ENCODE results near the gene BUD31. TPM values are rescaled to one million over a fixed set of nuclear protein-coding genes. Genes with fewer than 3 reads are reported as not detected.

Gene BUD31
- total and polyA plus RNA-seq, 2 of the 8 experiments (the other 6 are each of a cell fraction or from before 2014, with no cell fraction given) = 46.7 to 114 TPM

DNA sequence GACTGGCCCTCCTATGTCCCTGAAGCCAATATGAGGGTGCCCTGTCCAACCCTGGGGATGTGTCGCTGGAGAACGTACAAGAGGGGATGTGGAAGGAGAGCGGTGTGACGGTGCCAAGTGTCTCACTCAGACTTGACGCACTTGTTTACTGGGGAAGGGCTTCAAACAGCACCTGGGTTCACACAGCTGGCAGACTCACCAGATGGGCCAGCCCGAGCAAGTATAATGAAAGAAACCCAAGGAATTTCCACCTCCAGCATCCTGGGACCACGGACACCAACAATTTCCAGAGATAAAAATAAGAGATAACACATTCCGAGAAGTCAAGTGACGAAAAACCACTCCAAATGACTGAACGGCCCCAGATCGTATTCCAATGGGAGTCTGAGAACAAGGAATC lies 51.9 kb downstream of the BUD31 start:
- Histone ChIP-seq H2AFZ (ENCODE audit: low read length) (no peak overlapping the region), H3K4me1 (replicated peaks in 1 of 4; ENCODE audit: control insufficient read depth in 3 of 4, insufficient read depth in 4 of 4, low read length in 3 of 4) (peaks cover 0 to 2% (median 0%) of the 10 kb centered on the region in 4 experiments; a peak in 1 of 7 replicates), H2BK20ac (ENCODE audit: low read length) (no peak overlapping the region), H3K79me1 (ENCODE audit: low read depth, low read length) (peaks cover 20% of the 10 kb centered on the region), H3K23ac (ENCODE audit: insufficient read length) (no peak overlapping the region), H3K9ac (replicated peaks in 1 of 4; ENCODE audit: extremely low read depth in 1 of 4, low read depth in 3 of 4, low read length in 3 of 4) (no peak overlapping the region), H3K27ac (ENCODE audit: low read depth, low read length) (no peak overlapping the region), H2BK120ac (replicated peaks; ENCODE audit: low read depth, low read length) (no peak overlapping the region), H4K20me1 (replicated peaks in 1 of 2; ENCODE audit: control insufficient read depth in 1 of 2, insufficient read depth in 2 of 2, low read length in 2 of 2) (peaks cover 12 to 26% of the 10 kb centered on the region in 2 experiments), H3K4me3 (ENCODE audit: extremely low read depth in 1 of 4, insufficient read depth in 2 of 4, low read depth in 3 of 4, low read length in 4 of 4) (no peak overlapping the region), H3K56ac (replicated peaks; ENCODE audit: insufficient read length, low read depth, low read length) (no peak overlapping the region), H2AK5ac (ENCODE audit: low read depth, low read length) (no peak overlapping the region), H3K18ac (ENCODE audit: extremely low read depth, low read length) (no peak overlapping the region), H3K4me2 (ENCODE audit: insufficient read depth in 1 of 2, low read depth in 2 of 2, low read length in 2 of 2) (no peak overlapping the region), H3K79me2 (ENCODE audit: control insufficient read depth in 1 of 2, insufficient read depth in 2 of 2, low read length in 2 of 2) (peaks cover 22 to 67% of the 10 kb centered on the region in 2 experiments), H4K8ac (ENCODE audit: extremely low read depth, insufficient read depth, low read length) (no peak overlapping the region), H3K9me3 (ENCODE audit: insufficient read depth in 2 of 2, low read depth in 1 of 2, low read length in 1 of 2) (no peaks in the 10 kb centered on the region), H2BK15ac (ENCODE audit: low read length) (no peak overlapping the region), H4K91ac (replicated peaks; ENCODE audit: insufficient read length, low read length) (no peak overlapping the region), H4K5ac (ENCODE audit: insufficient read length, low read depth, low read length) (no peak overlapping the region), H2BK5ac (ENCODE audit: low read depth, low read length) (no peak overlapping the region; the same call in 1 of the 2 replicates), H3K27me3 (replicated peaks in 1 of 4; ENCODE audit: control insufficient read depth in 3 of 4, extremely low read depth in 1 of 4, insufficient read depth in 3 of 4, low read length in 3 of 4) (no peaks in the 10 kb centered on the region), H3K4ac (replicated peaks; ENCODE audit: insufficient read length, low read depth, low read length) (no peak overlapping the region), H2BK12ac (ENCODE audit: low read depth, low read length) (0 out of 2 replicates have a peak overlapping the region, but pooled peaks have one; percentile 11), H3K14ac (ENCODE audit: insufficient read length) (no peak overlapping the region), H3K36me3 (ENCODE audit: control insufficient read depth in 2 of 4, insufficient read depth in 4 of 4, low read length in 3 of 4) (peaks cover 16 to 58% (median 40%) of the 10 kb centered on the region in 4 experiments; a peak in 7 of 8 replicates), H3K23me2 (ENCODE audit: low read depth, low read length) (0 out of 2 replicates have a peak, but pooled peaks cover 6% of the 10 kb centered on the region)
- DNase-seq (ENCODE audit: low read depth in 1 of 2, low spot score in 2 of 2) (no peak), FAIRE-seq (no peak)
- TF ChIP-seq MAFK (IDR thresholded peaks at IDR 0.05; ENCODE audit: low read depth, low read length) (no peak), CBX5 (IDR thresholded peaks at IDR 0.05; ENCODE audit: low read depth, low read length) (no peak), POLR2AphosphoS5 (IDR thresholded peaks at IDR 0.05; ENCODE audit: low read depth, low read length) (peak; percentile 43; the same call in 1 of the 2 replicates), POLR2A (IDR thresholded peaks at IDR 0.05; ENCODE audit: control extremely low read depth in 1 of 2, low read depth in 2 of 2, low read length in 2 of 2) (0 out of 3 replicates have a peak, but pooled peaks of 1 of the 2 experiments have one; percentile 23)
- 93% methylated on average over 11 of the region's 11 CpGs; no CpG with 5 or more reads in 1 of the 2 experiments for WGBS, 2 experiments (ENCODE audit: extremely low coverage in 1 of 2, insufficient coverage in 1 of 2, insufficient read length in 1 of 2, insufficient replicate concordance in 2 of 2, low coverage in 1 of 2, low lambda C conversion rate in 2 of 2, missing lambda C conversion rate in 1 of 2)
- ChIA-PET POLR2A (ENCODE audit: partially characterized antibody) (interaction anchor here (0.9 to 10.7 kb wide), 11 partner anchors 10 to 98 kb away, joined by 3 to 100 read pairs (median 4); partner anchors contain the start of genes BUD31 and ZNF655), CTCF (ENCODE audit: partially characterized antibody) (interaction anchor here (0.7 to 1.4 kb wide), 3 partner anchors 9 to 37 kb away, joined by 3 read pairs; no protein-coding TSS in a partner anchor)
